NK-92 treated with Interleukin-12 subunit alpha and Interleukin-12 subunit beta, amount 100 ng/mL, for 24 hours (cell line): ENCODE data around the gene CLCN7.

Experiments
- DNase-seq: peaks from one replicate; lab custom pipeline; 2025; lab: John Stamatoyannopoulos, UW

CLCN7 gene

DNA sequence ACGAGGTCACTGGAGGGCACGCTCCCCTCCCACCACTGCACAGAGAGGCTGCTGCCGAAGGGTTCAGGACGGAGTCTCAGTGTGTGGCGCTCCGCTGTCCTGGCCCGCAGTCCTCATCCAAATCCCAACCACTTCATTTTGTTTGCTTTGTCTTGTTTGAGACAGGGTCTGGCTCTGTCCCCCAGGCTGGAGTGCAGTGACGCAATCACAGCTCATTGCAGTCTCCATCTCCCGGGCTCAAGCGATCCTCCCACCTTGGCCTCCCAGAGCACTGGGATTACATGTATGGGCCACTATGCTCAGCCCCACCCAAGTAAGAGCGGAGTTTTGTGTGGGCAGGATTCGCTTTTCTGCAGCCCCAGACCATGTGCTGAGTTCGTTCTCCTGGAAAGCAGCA is 73.1 kb downstream of the CLCN7 start:
- DNase-seq = no peak

DNA sequence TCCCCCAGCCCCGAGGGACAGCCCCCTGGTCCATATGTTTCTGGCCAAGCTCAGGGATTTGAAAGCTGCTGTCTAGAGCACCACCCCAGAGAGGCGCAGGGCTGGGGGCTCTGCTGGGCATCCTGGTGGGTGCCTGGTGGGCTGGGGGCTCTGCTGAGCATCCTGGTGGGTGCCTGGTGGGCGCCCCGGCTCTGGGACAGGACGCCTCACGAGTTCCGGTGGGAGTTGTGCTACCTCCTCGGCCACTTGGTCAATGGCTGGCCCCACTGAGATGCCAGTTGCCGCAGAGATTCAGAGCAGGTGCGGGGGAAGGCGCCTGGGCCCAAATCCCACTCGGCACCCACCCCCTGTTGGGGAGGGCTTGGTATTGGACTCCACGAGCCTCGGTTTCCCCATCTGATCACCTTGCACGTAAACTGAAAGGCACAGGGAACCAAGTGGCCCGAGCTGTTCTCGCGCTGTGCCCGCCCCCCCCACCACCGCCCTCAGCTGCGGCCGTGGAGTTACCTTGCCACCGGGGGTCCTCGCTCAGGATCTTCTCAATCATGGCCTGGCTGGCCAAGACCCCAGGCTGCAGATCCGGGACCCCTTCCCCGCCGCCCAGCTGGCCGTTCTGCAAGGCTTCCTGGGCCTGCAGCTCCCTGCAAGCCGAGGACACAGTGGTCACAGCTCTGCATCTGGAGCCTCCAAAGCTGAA is 73.6 kb downstream of the CLCN7 start:
- no peak for DNase-seq

- DNase-seq = no peak
These were observed 75.8 kb downstream of the CLCN7 start for GRCh38 chr16:1398826-1399581.

GRCh38 chr16:1398351-1398750 is 76.5 kb downstream of the CLCN7 start:
- no peak for DNase-seq

DNA sequence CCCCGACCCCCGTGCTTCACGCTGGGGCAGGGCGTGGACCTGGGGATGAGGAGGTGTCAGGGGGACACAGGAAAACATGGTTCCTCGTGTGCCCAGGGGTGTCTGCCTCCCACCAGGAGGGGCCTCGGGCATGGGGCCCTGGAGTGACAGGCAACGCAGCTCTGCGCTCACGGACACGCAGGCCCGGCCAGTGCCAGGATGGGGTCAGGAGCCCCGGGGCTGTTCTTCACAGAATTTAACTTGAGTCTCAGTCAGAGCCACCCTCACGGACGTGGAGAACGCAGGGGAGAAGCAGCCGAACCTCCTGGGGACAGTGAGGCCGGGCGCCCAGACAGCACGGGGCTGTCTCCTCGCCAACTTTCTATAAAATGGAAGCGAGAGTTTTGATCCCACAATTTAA is 77.0 kb downstream of the CLCN7 start:
- no peak for DNase-seq

DNA sequence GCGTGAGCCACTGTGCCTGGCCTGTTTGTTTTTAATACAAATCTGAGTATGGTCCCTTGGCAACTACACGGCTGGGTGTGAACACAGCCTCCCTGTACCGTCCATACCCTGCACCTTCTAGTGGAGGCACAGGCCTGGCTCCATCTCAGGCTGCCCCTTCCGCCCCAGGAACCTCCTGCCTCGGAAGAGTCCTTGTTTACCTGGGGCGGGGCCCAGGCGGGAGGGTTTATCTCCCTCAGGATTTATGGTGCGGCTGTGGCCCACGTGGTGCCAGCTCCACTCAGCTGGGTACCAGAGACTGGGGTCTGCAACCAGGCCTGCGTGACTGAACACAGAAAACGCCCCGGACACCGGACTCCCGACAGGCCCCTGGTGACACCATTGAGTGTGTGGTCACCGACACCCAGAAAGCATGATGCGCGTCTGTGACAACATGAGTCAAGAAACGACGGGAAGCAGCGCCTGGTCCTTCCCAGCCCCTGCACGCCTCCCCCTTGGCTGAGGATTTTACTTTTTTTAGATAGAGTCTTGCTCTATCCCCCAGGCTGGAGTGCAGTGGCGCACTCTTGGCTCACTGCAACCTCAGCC is 79.3 kb downstream of the CLCN7 start:
- DNase-seq = no peak
